DOHH2 (cell line): ENCODE results near the gene PXN.
"Not testable (repeated sequence)": the region's sequence is repeated elsewhere in the genome, so short reads cannot be mapped to it uniquely, and the experiment has no call there.

Source experiments
- CTCF ChIP-seq: fragments of 200-600 bp; sonication (generic); IDR thresholded peaks from one replicate; pipeline ENCODE4 v1.5.1; 2014; ENCODE audit warnings: antibody characterized with exemption, mild to moderate bottlenecking, low read depth, low read length; ENCODE audit not compliant: poor library complexity, severe bottlenecking
- EZH2phosphoT487 ChIP-seq: fragments of 200-600 bp; sonication (generic); IDR thresholded peaks from 2 replicates; pipeline ENCODE4 v1.6.1; 2017; ENCODE audit warnings: borderline replicate concordance, mild to moderate bottlenecking, antibody characterized with exemption, low read length, moderate library complexity, mixed read lengths

DNA sequence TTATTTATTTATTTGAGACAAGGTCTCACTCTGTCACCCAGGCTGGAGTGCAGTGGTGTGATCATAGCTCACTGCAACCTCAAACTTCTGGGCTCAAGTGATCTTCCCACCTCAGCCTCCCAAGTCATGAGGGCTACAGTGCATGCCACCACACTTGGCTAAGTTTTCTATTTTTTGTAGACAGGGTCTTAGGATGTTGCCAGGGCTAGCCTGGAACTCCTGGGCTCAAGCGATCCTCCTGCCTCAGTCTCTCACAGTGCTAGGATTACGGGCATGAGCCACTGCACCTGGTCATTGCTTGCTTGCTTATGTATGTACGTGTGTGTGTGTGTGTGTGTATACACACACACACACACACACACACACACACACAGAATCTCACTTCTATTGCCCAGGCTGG is 28.7 kb downstream of the PXN start:
- not testable (repeated sequence) for TF ChIP-seq CTCF, EZH2phosphoT487
